HG02840 (cell line): ENCODE measurements around the gene NECAP2.
"Not testable (repeated sequence)": the region's sequence is repeated elsewhere in the genome, so short reads cannot be mapped to it uniquely, and the experiment has no call there.

Experiments used
- ATAC-seq: cut with Tn5 transposase; IDR thresholded peaks from one replicate; pipeline ENCODE4 v1.9.1; 2021; ENCODE audit warnings: mild to moderate bottlenecking, moderate library complexity, moderate number of reproducible peaks; ENCODE audit not compliant: unreplicated experiment, low FRiP score

Gene NECAP2

GRCh38 chr1:16454909-16455308 lies 14.4 kb downstream of the NECAP2 start:
- ATAC-seq = not testable (repeated sequence)

- not testable (repeated sequence) for ATAC-seq
These were observed 15.6 kb downstream of the NECAP2 start for GRCh38 chr1:16456151-16456550.

GRCh38 chr1:16458831-16459230 lies 18.3 kb downstream of the NECAP2 start:
- no peak for ATAC-seq

- ATAC-seq = no peak
These were observed 18.9 kb downstream of the NECAP2 start for GRCh38 chr1:16459352-16459925.

GRCh38 chr1:16461681-16462080 lies 21.2 kb downstream of the NECAP2 start:
- no peak for ATAC-seq

GRCh38 chr1:16462773-16463330 lies 22.3 kb downstream of the NECAP2 start:
- ATAC-seq = no peak

GRCh38 chr1:16464917-16465625 lies 24.5 kb downstream of the NECAP2 start:
- ATAC-seq = no peak

GRCh38 chr1:16468558-16468957 lies 28.0 kb downstream of the NECAP2 start:
- ATAC-seq = no peak

- no peak for ATAC-seq
These were observed 33.8 kb downstream of the NECAP2 start for GRCh38 chr1:16474166-16474800.

- ATAC-seq = not testable (repeated sequence)
These were observed 34.4 kb downstream of the NECAP2 start for GRCh38 chr1:16474891-16475290.

- ATAC-seq = not testable (repeated sequence)
These were observed 35.5 kb downstream of the NECAP2 start for GRCh38 chr1:16475771-16476770.

GRCh38 chr1:16478091-16478490 lies 37.6 kb downstream of the NECAP2 start:
- no peak for ATAC-seq

GRCh38 chr1:16483146-16483545 lies 42.6 kb downstream of the NECAP2 start:
- ATAC-seq = not testable (repeated sequence)

GRCh38 chr1:16483639-16484500 lies 43.3 kb downstream of the NECAP2 start:
- not testable (repeated sequence) for ATAC-seq

- no peak for ATAC-seq
These were observed 43.9 kb downstream of the NECAP2 start for GRCh38 chr1:16484501-16484835.

GRCh38 chr1:16484931-16485330 lies 44.4 kb downstream of the NECAP2 start:
- no peak for ATAC-seq

- ATAC-seq = not testable (repeated sequence)
These were observed 45.8 kb downstream of the NECAP2 start for GRCh38 chr1:16486316-16486715.

- ATAC-seq = not testable (repeated sequence)
These were observed 46.5 kb downstream of the NECAP2 start for GRCh38 chr1:16487011-16487410.

- ATAC-seq = not testable (repeated sequence)
These were observed 48.8 kb downstream of the NECAP2 start for GRCh38 chr1:16489195-16489880.
